Activated naive CD8-positive, alpha-beta T cell treated with anti-CD3 and anti-CD28 coated beads, Interleukin-2, amount 50 U/mL, for 16 hours (primary cell): Measurements from ENCODE around the gene HIBCH.
"Not testable (repeated sequence)": the region's sequence is repeated elsewhere in the genome, so short reads cannot be mapped to it uniquely, and the experiment has no call there.

Source experiments
- DNase-seq: peaks from one replicate; pipeline ENCODE4 v3.0.0-alpha.2; 2020; ENCODE audit warnings: low read depth, low spot score

The HIBCH gene

GRCh38 chr2:190308031-190308430 is 11.6 kb downstream of the HIBCH start:
- DNase-seq, result no peak

- DNase-seq, result no peak
These were observed 15.2 kb downstream of the HIBCH start for GRCh38 chr2:190304404-190304803.

DNA sequence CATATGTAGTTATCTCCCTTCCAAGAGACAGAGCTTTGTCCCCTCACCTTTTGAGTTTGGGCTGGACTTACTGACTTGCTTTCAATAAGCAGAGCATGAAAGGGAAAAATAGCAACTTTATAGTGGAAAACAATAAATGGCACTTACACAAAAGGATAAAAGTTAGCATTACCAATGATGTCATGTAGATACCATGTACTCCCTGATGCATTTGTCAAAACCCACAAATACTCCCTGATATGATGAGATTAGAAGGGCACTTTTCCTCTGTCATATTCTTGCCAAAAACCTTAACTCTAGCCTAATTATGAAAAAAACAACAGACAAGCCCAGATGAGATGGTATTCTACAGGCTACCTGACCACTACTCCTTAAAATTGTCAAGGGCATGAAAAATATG is 16.0 kb downstream of the HIBCH start:
- DNase-seq, result no peak

GRCh38 chr2:190302052-190302451 is 17.6 kb downstream of the HIBCH start:
- no peak for DNase-seq

DNA sequence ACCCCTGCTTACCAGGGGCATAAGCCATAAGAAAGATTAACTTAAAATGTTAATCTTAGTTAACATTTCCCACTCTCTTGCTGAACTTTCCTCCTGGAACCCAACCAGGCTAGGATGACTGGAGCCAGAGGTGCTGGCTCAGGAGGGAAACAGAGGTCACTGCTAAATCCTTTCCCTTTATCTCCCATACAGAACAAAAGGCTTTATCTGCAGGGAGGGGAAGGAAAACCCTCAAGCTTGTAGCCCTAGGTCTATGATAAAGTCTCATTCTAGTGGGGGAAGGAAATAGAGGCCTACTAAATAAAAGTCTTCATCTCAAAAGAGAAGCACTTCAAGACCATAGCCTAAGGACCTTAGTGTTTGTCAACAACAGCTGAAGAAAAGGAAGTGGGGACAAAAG is 18.6 kb downstream of the HIBCH start:
- DNase-seq, result no peak

- DNase-seq, result not testable (repeated sequence)
These were observed 21.7 kb downstream of the HIBCH start for GRCh38 chr2:190297880-190298279.

DNA sequence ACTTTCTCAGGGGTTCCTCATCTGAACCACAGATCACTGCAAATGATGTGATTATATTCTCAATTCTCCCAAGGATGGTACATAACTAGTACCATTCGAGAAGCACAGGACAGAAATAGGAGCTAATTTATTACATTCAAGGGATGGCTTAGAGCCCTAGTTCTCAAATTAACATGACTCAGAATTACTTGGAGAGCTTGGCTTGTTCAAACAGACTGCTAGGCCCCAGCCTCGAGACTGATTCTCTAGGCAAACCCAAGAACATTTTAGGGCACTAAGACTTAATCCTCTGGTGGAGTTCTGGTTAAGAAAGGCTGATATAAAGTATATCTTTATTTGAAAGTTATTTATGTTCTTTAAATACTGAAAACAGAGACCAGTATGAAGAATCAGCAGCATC is 35.8 kb downstream of the HIBCH start:
- no peak for DNase-seq

GRCh38 chr2:190280565-190281350 is 38.9 kb downstream of the HIBCH start:
- no peak for DNase-seq

DNA sequence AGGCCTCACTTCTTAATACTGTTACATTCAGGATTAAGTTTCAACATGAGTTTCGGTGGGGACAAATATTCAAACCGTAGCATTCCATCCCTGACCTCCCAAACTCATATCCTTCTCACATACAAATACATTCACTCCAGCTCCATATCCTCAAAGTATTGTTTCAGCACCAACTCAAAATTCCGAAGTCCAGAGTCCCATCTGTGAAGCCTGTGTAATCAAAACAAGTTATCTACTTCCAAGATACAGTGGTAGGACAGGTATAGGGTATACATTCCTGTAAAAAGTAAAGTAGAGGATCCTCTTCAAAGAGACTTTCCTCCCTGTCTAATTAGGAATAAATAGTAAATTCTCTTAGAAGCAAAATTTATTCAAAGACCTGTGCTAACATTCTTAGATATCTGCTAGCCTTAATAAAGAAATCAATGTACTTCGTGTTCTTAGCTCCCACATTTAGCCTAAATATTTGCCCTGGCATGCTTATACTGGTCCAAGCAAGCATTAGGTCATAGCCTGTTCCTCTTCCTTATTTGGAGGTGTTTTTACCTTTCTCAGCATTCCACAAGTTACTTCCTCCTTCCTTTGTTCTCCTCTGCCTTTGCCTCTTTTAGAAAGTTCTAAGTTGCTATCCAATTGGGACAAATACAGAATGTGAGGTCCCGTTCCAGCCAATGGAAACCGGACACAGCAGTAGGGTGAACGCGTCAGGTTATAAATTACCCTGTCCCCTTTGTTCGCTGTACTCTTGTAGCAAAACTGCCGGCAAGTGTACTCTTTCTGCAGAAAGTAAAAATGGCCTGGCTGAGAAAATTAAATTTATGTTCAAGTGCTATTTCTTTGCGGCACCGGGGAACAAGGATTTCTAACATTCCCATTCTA is 40.1 kb downstream of the HIBCH start:
- not testable (repeated sequence) for DNase-seq

DNA sequence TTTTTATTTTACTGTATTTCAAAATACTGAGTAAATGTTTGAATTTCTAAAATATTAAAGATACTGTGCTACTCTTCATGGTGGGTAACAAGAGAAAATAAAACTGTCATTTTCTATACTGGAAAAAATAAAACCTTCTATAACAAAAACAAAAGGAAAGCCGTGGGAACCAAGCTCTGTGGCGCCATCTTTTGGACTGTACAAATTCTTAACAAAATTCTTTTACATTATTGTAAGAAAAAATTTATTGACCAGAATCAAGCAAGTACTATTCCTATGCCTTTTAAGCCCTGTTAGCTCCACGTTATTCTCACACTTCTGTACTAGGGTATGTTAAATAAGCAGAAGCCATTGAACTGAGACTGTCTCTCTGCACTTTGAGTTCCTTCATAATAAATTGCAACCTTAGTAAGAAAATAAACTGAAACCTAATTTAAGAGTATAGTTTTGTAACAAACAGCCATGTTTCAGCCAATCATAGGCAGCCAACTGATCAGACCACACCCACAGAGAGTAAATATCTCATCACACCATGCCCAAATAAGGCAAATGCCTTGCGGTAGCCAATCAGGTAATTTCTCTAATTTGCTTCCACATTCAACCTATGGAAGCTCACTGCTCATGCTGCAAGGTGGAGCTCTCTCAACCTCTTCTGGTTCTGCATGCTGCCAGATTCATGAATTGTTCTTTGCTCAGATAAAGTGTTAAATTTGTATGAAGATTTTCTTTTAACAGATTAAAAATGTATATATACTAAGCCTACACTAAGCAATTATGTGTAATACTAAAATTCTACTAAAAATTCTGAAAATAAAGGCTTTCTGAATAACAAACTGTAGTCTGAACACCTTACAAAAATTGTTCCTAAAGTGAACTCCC is 42.2 kb downstream of the HIBCH start:
- no peak for DNase-seq

DNA sequence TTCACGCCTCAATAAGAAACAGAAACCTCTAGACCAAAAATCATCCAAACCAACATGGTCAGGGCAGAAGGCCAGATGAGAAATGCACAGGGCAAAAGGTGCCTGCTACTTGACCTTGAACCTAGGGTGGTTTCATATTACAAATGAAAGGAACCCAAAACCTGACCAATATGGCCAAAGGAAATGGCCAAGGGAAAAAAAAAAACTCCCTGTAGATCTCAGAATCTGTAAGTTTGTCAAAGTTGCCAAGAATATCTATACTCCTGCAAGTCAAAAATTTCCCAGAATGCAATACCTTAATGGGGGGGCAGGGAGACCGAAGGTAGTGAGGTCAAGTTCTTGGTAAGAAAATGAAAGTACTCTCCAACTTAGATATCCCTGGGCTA is 47.2 kb downstream of the HIBCH start:
- no peak for DNase-seq

DNA sequence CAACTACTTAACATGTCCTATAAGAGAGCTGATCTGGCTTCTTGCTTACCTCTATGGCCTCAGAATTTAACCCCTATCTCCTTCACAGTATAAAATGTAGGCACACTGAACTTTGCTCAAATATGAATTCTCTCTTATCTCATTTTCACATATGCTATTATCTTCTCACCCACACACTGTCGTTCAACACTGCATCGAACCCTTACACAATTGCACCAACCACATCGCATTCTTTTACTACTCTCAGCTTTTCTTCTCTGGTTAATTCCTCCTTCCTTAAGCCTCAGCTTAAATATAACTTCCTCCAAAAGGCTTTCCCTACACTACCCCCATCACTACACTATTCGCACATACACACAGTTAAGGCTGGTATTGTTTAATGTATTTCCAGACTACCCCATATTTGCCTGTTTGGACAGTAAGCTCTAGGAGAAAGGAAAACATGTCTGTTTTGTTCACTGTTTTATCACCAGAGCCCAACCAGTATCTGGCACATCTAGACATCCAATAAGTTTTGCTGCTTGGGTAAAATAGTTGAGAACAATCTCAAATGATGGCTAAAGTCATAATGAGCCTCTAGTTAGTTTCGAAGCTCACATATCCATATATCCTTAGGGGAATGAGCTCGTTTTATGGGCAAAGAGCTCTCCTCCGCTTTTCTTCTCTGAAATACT is 47.7 kb downstream of the HIBCH start:
- DNase-seq, result no peak

- DNase-seq, result no peak
These were observed 49.3 kb downstream of the HIBCH start for GRCh38 chr2:190270298-190270697.

DNA sequence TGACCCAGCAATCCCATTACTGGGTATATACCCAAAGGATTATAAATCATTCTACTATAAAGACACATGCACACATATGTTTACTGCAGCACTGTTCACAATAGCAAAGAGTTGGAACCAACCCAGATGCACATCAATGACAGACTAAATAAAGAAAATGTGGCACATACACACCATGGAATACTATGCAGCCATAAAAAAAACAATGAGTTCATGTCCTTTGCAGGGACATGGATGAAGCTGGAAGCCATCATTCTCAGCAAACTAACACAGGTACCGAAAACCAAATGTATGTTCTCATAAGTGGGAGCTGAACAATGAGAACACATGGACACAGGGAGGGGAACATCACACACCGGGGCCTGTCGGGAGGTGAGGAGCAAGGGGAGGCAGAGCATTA is 49.9 kb downstream of the HIBCH start:
- not testable (repeated sequence) for DNase-seq

DNA sequence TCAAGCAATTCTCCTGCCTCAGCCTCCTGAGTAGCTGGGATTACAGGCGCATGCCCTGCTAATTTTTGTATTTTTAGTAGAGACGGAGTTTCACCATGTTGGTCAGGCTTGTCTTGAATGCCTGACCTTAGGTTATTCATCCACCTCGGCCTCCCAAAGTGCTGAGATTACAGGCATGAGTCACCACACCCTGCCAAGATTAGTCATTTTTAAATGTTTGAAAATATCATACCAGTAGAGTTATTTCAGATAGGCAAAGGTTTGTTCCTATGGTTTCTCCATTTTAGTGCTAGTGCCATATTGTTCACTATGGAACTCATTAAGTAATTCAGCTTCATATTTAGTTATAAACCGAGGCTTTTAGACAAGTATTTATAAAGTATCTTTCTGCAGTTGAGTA is 52.3 kb downstream of the HIBCH start:
- no peak for DNase-seq

DNA sequence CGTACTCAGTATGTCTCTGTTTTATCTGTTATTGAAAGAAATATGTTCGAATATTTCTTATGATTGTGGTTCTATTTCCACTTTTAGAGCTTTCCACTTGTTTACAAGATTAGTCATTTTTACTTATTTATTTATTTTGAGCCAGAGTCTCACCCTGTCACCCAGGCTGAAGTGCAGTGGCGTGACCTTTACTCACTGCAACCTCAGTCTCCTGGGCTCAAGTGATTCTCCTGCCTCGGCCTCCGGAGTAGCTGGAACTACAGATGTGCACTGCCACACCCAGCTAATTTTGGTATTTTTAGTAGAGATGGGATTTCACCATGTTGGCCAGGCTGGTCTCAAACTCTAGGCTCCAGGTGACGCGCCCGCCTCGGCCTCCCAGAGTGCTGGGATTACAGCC is 53.3 kb downstream of the HIBCH start:
- DNase-seq, result no peak

- no peak for DNase-seq
These were observed 57.8 kb downstream of the HIBCH start for GRCh38 chr2:190261851-190262250.

DNA sequence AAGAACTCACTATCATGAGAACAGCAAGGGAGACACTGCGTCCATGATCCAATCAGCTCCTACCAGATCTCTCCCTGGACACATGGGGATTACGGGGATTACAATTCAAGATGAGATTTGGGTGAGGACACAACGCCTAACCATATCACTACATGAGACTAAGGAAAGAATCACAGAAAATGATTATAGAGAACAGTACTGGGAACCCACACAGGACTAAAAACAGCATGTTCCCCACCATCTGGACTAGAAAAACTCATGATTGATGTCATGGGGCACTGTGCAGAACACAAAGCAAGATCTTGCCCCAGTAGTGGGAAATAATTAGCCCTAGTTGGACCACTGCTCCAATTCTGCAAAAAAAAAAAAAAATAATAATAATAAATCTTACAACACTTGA is 63.5 kb downstream of the HIBCH start:
- no peak for DNase-seq

DNA sequence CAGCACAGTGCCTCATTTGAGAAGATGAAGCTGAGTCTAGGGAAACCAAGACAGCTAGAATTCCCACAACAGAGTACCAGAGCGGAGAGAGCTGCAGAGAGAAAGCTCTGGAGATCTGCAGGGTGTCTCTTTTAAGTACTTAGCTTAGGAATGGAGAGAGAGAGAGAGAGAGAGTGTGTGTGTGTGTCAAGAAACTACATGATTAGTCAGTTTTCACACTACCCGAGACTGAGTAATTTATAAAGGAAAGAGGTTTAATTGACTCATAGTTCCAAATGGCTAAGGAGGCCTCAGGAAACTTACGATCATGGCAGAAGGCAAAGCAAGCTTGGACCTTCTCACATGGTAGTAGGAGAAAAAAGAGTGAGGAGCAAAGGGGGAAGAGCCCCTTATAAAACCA is 64.0 kb downstream of the HIBCH start:
- no peak for DNase-seq

GRCh38 chr2:190254063-190254850 is 65.4 kb downstream of the HIBCH start:
- DNase-seq, result no peak

DNA sequence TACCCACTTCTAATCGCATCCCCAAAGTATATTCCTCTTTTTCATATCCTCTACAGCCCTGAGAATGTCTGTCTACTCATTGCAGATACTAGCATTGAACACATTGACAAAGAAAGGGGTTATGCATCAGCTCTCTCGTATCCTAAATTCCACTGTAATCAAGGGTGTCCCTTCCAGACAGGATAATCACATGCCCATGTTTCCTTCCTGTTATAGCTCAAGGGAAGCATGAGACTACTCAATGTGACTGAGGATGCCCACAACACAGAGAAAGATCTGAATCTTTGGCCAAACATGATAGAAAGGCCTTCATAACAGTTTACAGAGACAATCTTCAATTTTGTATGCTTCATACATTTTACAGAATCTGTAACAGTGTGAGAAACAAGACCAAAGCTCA is 69.2 kb downstream of the HIBCH start:
- DNase-seq, result no peak
